ENCODE measurements around the gene CA10.
A peak's percentile ranks its signal among the peaks of the same experiment; 100 is the strongest.

CA10 gene

DNA sequence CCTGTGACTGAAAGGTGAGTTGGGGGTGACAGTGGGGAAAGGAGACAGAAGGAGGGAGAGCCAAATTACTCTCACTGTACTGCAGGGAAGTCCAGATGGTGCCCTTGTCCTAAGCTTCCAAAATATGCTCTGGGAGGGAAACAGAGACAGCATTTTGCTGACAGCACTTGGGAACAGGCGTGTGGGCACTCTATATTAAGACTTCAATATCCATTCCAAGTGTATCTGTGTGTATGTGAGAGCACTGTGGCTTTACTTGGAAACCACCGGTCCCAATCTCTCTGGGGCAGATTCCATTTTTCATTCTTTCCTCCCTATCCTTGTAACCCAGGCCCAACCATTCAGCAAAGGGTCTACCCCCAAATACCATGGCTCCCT is 490.8 kb downstream of the CA10 start:
- Histone ChIP-seq H3K18ac (ENCODE audit: low read length) (no peak overlapping the region), H3K4me1 (ENCODE audit: control insufficient read depth in 1 of 2, insufficient read depth in 2 of 2, low read length in 2 of 2) (no peaks in the 10 kb centered on the region), H3K4me3 (ENCODE audit: low read depth, low read length) (no peak overlapping the region), H4K91ac (ENCODE audit: low read depth, low read length) (no peak overlapping the region), H2BK5ac (ENCODE audit: low read depth, low read length, poor library complexity) (no peak overlapping the region), H3K79me2 (ENCODE audit: control insufficient read depth, insufficient read depth, low read length, poor library complexity) (no peaks in the 10 kb centered on the region), H2BK12ac (ENCODE audit: low read length) (no peak overlapping the region), H3K79me1 (ENCODE audit: low read length) (no peaks in the 10 kb centered on the region), H4K8ac (ENCODE audit: low read depth, low read length) (no peak overlapping the region), H2BK120ac (ENCODE audit: insufficient read depth, low read length, poor library complexity) (no peak overlapping the region), H3K4ac (ENCODE audit: low read depth, low read length) (no peak overlapping the region), H2AK5ac (ENCODE audit: low read length) (no peak overlapping the region), H4K12ac (ENCODE audit: low read depth, low read length) (no peak overlapping the region), H3K9me3 (ENCODE audit: insufficient read depth, low read depth, low read length) (peaks cover 5% of the 10 kb centered on the region), H3K27ac (ENCODE audit: low read depth, low read length) (no peak overlapping the region), H3K23ac (ENCODE audit: low read length) (no peak overlapping the region), H3K36me3 (ENCODE audit: control insufficient read depth in 1 of 2, insufficient read depth in 2 of 2, low read length in 2 of 2) (no peaks in the 10 kb centered on the region), H3K9ac (ENCODE audit: low read length) (no peak overlapping the region), H2AFZ (ENCODE audit: insufficient read depth, low read length, poor library complexity) (no peak overlapping the region), H3K27me3 (ENCODE audit: insufficient read depth, low read length) (no peaks in the 10 kb centered on the region), H3K4me2 (ENCODE audit: low read length) (no peak overlapping the region), H3K14ac (ENCODE audit: low read length) (no peak overlapping the region)
- WGBS (ENCODE audit: extremely low coverage, insufficient coverage, insufficient read length) = no CpG with 5 or more reads among the region's 2 CpGs
- DNase-seq = no peak

DNA sequence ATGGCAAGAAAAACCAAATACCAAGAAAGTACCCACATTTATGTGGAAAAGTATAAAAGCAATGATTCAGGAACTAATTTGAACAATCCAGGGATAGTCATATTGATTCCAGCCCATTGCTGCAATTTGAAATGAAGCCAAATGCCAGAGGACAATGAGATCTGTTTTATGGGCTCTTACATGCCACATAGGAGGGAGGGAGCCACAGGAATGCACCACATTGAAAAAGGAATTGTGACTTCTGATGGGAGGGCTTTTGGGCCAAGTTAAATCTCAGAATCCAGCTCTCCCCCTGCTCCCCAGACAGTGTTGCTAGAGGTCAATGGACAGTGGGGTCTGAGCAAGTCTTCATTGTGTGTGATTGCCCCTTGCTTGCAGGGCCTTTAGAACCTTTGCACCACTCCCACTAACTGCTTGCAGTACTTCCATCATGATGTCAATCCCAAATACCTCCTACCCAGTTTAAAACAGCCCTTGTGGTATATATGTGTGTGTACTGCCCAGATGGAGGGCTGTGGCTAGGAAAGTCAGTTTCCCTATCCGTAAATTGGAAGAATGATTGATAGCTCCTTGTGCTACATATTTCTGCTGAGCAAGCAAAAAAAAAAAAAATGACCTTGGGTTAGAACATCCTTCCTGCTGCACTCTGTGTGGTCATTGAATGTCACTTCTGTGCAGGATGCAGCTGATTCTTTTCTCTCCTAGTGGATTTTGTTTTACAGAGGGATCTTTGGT is 491.4 kb downstream of the CA10 start:
- Histone ChIP-seq H3K79me1 (ENCODE audit: low read length) (no peaks in the 10 kb centered on the region), H4K91ac (ENCODE audit: low read depth, low read length) (no peak overlapping the region), H3K36me3 (ENCODE audit: control insufficient read depth in 1 of 2, insufficient read depth in 2 of 2, low read length in 2 of 2) (no peaks in the 10 kb centered on the region), H2AK5ac (ENCODE audit: low read length) (no peak overlapping the region), H2BK5ac (ENCODE audit: low read depth, low read length, poor library complexity) (no peak overlapping the region), H3K4me1 (ENCODE audit: control insufficient read depth in 1 of 2, insufficient read depth in 2 of 2, low read length in 2 of 2) (no peaks in the 10 kb centered on the region), H3K27ac (ENCODE audit: low read depth, low read length) (no peak overlapping the region), H2BK120ac (ENCODE audit: insufficient read depth, low read length, poor library complexity) (no peak overlapping the region), H3K9ac (ENCODE audit: low read length) (no peak overlapping the region), H2AFZ (ENCODE audit: insufficient read depth, low read length, poor library complexity) (no peak overlapping the region), H3K4me3 (ENCODE audit: low read depth, low read length) (no peak overlapping the region), H3K79me2 (ENCODE audit: control insufficient read depth, insufficient read depth, low read length, poor library complexity) (no peaks in the 10 kb centered on the region), H3K23ac (ENCODE audit: low read length) (no peak overlapping the region), H3K4me2 (ENCODE audit: low read length) (no peak overlapping the region), H3K4ac (ENCODE audit: low read depth, low read length) (no peak overlapping the region), H3K9me3 (ENCODE audit: insufficient read depth, low read depth, low read length) (peaks cover 5% of the 10 kb centered on the region), H4K12ac (ENCODE audit: low read depth, low read length) (no peak overlapping the region), H3K27me3 (ENCODE audit: insufficient read depth, low read length) (no peaks in the 10 kb centered on the region), H2BK12ac (ENCODE audit: low read length) (no peak overlapping the region), H4K8ac (ENCODE audit: low read depth, low read length) (no peak overlapping the region), H3K18ac (ENCODE audit: low read length) (no peak overlapping the region), H3K14ac (ENCODE audit: low read length) (no peak overlapping the region)
- no peak for DNase-seq
- no CpG with 5 or more reads among the region's 1 CpG for WGBS (ENCODE audit: extremely low coverage, insufficient coverage, insufficient read length)

DNA sequence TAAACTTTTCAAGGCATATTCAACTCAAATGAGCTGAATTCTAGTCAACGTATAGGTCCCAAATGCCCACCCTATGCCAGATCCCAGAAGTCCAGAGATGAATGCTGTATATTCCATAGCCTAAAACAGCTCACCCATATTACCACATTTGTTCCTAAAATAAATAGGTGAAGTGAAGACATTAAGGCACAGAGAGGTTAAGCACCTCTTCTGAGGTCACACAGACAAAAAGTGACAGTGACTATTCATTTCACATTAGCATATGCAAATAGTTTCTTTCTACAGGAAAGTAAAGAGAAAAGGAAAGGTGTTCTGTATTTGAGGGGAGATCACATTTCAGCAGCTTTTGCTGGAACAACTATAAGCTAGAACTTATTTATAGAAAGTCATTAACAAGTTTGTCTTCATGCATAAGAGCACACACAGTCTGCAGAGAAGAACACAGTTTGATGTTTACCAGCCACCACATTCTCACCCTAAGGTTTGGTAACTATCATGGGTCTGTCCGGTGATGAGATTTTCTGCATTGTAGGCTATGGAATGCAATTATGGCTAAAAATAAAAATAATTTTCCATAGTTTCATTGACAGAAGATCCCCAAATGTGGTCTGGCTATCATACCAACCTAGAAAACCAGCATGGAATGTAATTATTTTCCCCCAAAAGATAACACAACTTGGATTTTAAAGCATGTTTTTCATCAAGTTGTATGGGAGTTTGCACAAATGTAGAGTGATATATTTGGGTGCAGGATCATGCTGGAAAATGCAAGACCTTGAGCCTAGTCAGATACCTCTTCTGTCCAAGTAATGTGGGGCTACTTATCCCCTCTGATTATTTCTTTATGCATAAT is 496.1 kb downstream of the CA10 start:
- H4K91ac ChIP-seq (ENCODE audit: low read depth, low read length) = no peak overlapping the region
- no peaks in the 10 kb centered on the region for H3K4me1 ChIP-seq (ENCODE audit: control insufficient read depth in 1 of 2, insufficient read depth in 2 of 2, low read length in 2 of 2)
- H3K9ac ChIP-seq (ENCODE audit: low read length) = no peak overlapping the region
- no peak overlapping the region for H2AFZ ChIP-seq (ENCODE audit: insufficient read depth, low read length, poor library complexity)
- no peak overlapping the region for H3K18ac ChIP-seq (ENCODE audit: low read length)
- no peak overlapping the region for H3K4me2 ChIP-seq (ENCODE audit: low read length)
- H2BK5ac ChIP-seq (ENCODE audit: low read depth, low read length, poor library complexity) = no peak overlapping the region
- H3K23ac ChIP-seq (ENCODE audit: low read length) = no peak overlapping the region
- H2BK12ac ChIP-seq (ENCODE audit: low read length) = no peak overlapping the region
- WGBS (ENCODE audit: extremely low coverage, insufficient coverage, insufficient read length) = no CpG with 5 or more reads among the region's 2 CpGs
- no peaks in the 10 kb centered on the region for H3K79me2 ChIP-seq (ENCODE audit: control insufficient read depth, insufficient read depth, low read length, poor library complexity)
- H3K14ac ChIP-seq (ENCODE audit: low read length) = no peak overlapping the region
- H3K4ac ChIP-seq (ENCODE audit: low read depth, low read length) = no peak overlapping the region
- no peak for DNase-seq
- no peak overlapping the region for H2AK5ac ChIP-seq (ENCODE audit: low read length)
- H3K79me1 ChIP-seq (ENCODE audit: low read length) = no peaks in the 10 kb centered on the region
- H3K36me3 ChIP-seq (ENCODE audit: control insufficient read depth in 1 of 2, insufficient read depth in 2 of 2, low read length in 2 of 2) = no peaks in the 10 kb centered on the region
- no peak overlapping the region for H3K4me3 ChIP-seq (ENCODE audit: low read depth, low read length)
- no peak overlapping the region for H4K8ac ChIP-seq (ENCODE audit: low read depth, low read length)
- H3K9me3 ChIP-seq (ENCODE audit: insufficient read depth, low read depth, low read length) = no peaks in the 10 kb centered on the region
- no peak overlapping the region for H4K12ac ChIP-seq (ENCODE audit: low read depth, low read length)
- no peak overlapping the region for H2BK120ac ChIP-seq (ENCODE audit: insufficient read depth, low read length, poor library complexity)
- no peak overlapping the region for H3K27ac ChIP-seq (ENCODE audit: low read depth, low read length)
- H3K27me3 ChIP-seq (ENCODE audit: insufficient read depth, low read length) = no peaks in the 10 kb centered on the region

DNA sequence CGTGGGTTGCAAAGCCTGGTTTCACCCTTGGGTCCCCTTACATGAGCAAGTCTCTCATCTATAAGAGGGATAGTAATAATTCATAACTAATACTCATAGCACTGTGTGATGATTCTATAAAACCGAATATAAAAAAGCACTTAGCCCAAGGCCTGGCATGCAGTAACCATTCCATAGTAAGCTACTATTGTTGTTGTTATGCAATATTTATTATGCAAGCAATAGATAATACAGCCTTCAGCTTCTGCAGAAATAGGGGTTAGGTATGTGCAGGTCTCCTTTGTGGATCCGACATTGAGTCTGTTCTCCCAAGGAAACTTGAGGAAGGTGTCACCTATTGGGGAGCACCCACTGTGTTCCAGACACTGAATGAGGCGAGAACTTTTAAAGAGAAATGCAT is 497.1 kb downstream of the CA10 start:
- H3K27me3 ChIP-seq (ENCODE audit: insufficient read depth, low read length) = no peaks in the 10 kb centered on the region
- H3K23ac ChIP-seq (ENCODE audit: low read length) = no peak overlapping the region
- H3K4ac ChIP-seq (ENCODE audit: low read depth, low read length) = no peak overlapping the region
- H3K9ac ChIP-seq (ENCODE audit: low read length) = no peak overlapping the region
- H3K36me3 ChIP-seq (ENCODE audit: control insufficient read depth in 1 of 2, insufficient read depth in 2 of 2, low read length in 2 of 2) = no peaks in the 10 kb centered on the region
- WGBS (ENCODE audit: extremely low coverage, insufficient coverage, insufficient read length) = no CpG with 5 or more reads among the region's 4 CpGs
- no peak overlapping the region for H3K4me2 ChIP-seq (ENCODE audit: low read length)
- H2BK5ac ChIP-seq (ENCODE audit: low read depth, low read length, poor library complexity) = no peak overlapping the region
- no peak overlapping the region for H3K18ac ChIP-seq (ENCODE audit: low read length)
- H3K9me3 ChIP-seq (ENCODE audit: insufficient read depth, low read depth, low read length) = no peaks in the 10 kb centered on the region
- DNase-seq = peak in 1 of 2 donors; percentile 60
- no peak overlapping the region for H4K12ac ChIP-seq (ENCODE audit: low read depth, low read length)
- H4K91ac ChIP-seq (ENCODE audit: low read depth, low read length) = no peak overlapping the region
- H4K8ac ChIP-seq (ENCODE audit: low read depth, low read length) = no peak overlapping the region
- no peak overlapping the region for H3K4me3 ChIP-seq (ENCODE audit: low read depth, low read length)
- H2AK5ac ChIP-seq (ENCODE audit: low read length) = no peak overlapping the region
- no peak overlapping the region for H3K27ac ChIP-seq (ENCODE audit: low read depth, low read length)
- no peaks in the 10 kb centered on the region for H3K79me2 ChIP-seq (ENCODE audit: control insufficient read depth, insufficient read depth, low read length, poor library complexity)
- H2BK12ac ChIP-seq (ENCODE audit: low read length) = no peak overlapping the region
- H3K79me1 ChIP-seq (ENCODE audit: low read length) = no peaks in the 10 kb centered on the region
- no peak overlapping the region for H2AFZ ChIP-seq (ENCODE audit: insufficient read depth, low read length, poor library complexity)
- no peaks in the 10 kb centered on the region for H3K4me1 ChIP-seq (ENCODE audit: control insufficient read depth in 1 of 2, insufficient read depth in 2 of 2, low read length in 2 of 2)
- H2BK120ac ChIP-seq (ENCODE audit: insufficient read depth, low read length, poor library complexity) = no peak overlapping the region
- no peak overlapping the region for H3K14ac ChIP-seq (ENCODE audit: low read length)

Measured in trophoblast cell (in vitro differentiated cells and primary cell).